ENCODE results near the gene SERTM1. TPM values are rescaled to one million over a fixed set of nuclear protein-coding genes. Genes with fewer than 3 reads are reported as not detected.

Gene SERTM1
- total RNA-seq, 1 donor from 2014 or later, result not detected

GRCh38 chr13:36685927-36686326, 12.1 kb downstream of the SERTM1 start:
- no peaks in the 10 kb centered on the region for H3K36me3 Mint-ChIP-seq (ENCODE audit: low read depth)
- DNase-seq (ENCODE audit: low spot score), result no peak
- no peaks in the 10 kb centered on the region for H3K4me1 Mint-ChIP-seq (ENCODE audit: low read depth)
- TF ChIP-seq, protein P1, sequence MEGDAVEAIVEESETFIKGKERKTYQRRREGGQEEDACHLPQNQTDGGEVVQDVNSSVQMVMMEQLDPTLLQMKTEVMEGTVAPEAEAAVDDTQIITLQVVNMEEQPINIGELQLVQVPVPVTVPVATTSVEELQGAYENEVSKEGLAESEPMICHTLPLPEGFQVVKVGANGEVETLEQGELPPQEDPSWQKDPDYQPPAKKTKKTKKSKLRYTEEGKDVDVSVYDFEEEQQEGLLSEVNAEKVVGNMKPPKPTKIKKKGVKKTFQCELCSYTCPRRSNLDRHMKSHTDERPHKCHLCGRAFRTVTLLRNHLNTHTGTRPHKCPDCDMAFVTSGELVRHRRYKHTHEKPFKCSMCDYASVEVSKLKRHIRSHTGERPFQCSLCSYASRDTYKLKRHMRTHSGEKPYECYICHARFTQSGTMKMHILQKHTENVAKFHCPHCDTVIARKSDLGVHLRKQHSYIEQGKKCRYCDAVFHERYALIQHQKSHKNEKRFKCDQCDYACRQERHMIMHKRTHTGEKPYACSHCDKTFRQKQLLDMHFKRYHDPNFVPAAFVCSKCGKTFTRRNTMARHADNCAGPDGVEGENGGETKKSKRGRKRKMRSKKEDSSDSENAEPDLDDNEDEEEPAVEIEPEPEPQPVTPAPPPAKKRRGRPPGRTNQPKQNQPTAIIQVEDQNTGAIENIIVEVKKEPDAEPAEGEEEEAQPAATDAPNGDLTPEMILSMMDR (IDR thresholded peaks at IDR 0.05), result no peak
- H3K27me3 Mint-ChIP-seq (ENCODE audit: low read depth), result peaks cover 19% of the 10 kb centered on the region
- H3K4me3 Mint-ChIP-seq (ENCODE audit: unreplicated experiment), result no peak overlapping the region
- H3K9me3 Mint-ChIP-seq (ENCODE audit: low read depth), result peaks cover 5% of the 10 kb centered on the region
- no peak overlapping the region for H3K27ac Mint-ChIP-seq (ENCODE audit: unreplicated experiment)

DNA sequence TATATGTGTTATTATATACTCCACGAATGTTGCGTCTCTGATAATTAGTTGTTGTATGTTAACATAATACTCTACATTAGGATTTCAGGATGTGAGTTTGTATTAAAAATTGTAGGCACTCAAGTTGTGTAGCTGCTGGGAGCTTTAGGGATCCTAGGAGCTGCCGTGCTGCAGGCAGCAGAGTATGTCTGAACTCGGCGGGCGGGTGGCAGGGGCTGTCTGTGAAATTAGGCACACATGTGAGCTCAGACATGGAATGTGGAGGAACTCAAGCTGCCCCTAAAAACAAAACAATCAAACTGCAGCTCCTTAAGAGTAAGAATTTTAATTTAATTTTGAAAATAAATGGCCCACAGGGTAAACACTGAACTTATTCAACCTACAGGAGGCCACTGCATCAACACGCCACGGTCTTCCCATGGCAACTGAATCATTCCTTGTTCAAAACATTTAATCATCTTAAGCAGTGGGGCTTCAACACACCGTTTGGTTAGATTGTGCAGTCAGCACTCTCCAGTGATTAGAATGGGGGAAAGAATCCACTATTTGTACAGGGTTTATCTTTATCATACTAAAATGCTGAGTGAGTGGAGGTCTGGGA, 22.7 kb downstream of the SERTM1 start:
- Mint-ChIP-seq H3K27ac (ENCODE audit: unreplicated experiment) (no peak overlapping the region), H3K9me3 (ENCODE audit: low read depth) (no peaks in the 10 kb centered on the region), H3K36me3 (ENCODE audit: low read depth) (no peaks in the 10 kb centered on the region), H3K27me3 (ENCODE audit: low read depth) (peaks cover 45% of the 10 kb centered on the region), H3K4me1 (ENCODE audit: low read depth) (no peaks in the 10 kb centered on the region), H3K4me3 (ENCODE audit: unreplicated experiment) (no peak overlapping the region)
- TF ChIP-seq, protein P1 (IDR thresholded peaks at IDR 0.05), result no peak
- DNase-seq (ENCODE audit: low spot score), result no peak

GRCh38 chr13:36700170-36700569, 26.4 kb downstream of the SERTM1 start:
- no peak overlapping the region for H3K27ac Mint-ChIP-seq (ENCODE audit: unreplicated experiment)
- no peak for DNase-seq (ENCODE audit: low spot score)
- TF ChIP-seq, protein P1 (IDR thresholded peaks at IDR 0.05), result no peak
- no peaks in the 10 kb centered on the region for H3K9me3 Mint-ChIP-seq (ENCODE audit: low read depth)
- no peaks in the 10 kb centered on the region for H3K36me3 Mint-ChIP-seq (ENCODE audit: low read depth)
- H3K27me3 Mint-ChIP-seq (ENCODE audit: low read depth), result peaks cover 27% of the 10 kb centered on the region
- H3K4me3 Mint-ChIP-seq (ENCODE audit: unreplicated experiment), result no peak overlapping the region
- no peaks in the 10 kb centered on the region for H3K4me1 Mint-ChIP-seq (ENCODE audit: low read depth)

GRCh38 chr13:36706755-36707154, 32.9 kb downstream of the SERTM1 start:
- Mint-ChIP-seq H3K36me3 (ENCODE audit: low read depth) (no peaks in the 10 kb centered on the region), H3K4me3 (ENCODE audit: unreplicated experiment) (no peak overlapping the region), H3K27me3 (ENCODE audit: low read depth) (peaks cover 6% of the 10 kb centered on the region), H3K4me1 (ENCODE audit: low read depth) (peaks cover 25% of the 10 kb centered on the region), H3K27ac (ENCODE audit: unreplicated experiment) (no peak overlapping the region), H3K9me3 (ENCODE audit: low read depth) (no peaks in the 10 kb centered on the region)
- TF ChIP-seq, protein P1 (IDR thresholded peaks at IDR 0.05), result no peak
- DNase-seq (ENCODE audit: low spot score), result no peak

GRCh38 chr13:36709136-36709890, 35.5 kb downstream of the SERTM1 start:
- no peak overlapping the region for H3K4me3 Mint-ChIP-seq (ENCODE audit: unreplicated experiment)
- H3K27me3 Mint-ChIP-seq (ENCODE audit: low read depth), result peaks cover 9% of the 10 kb centered on the region
- DNase-seq (ENCODE audit: low spot score), result no peak
- no peaks in the 10 kb centered on the region for H3K36me3 Mint-ChIP-seq (ENCODE audit: low read depth)
- no peaks in the 10 kb centered on the region for H3K9me3 Mint-ChIP-seq (ENCODE audit: low read depth)
- no peak overlapping the region for H3K27ac Mint-ChIP-seq (ENCODE audit: unreplicated experiment)
- TF ChIP-seq, protein P1 (IDR thresholded peaks at IDR 0.05), result no peak
- H3K4me1 Mint-ChIP-seq (ENCODE audit: low read depth), result peaks cover 32% of the 10 kb centered on the region

All from chondrocyte (in vitro differentiated cells).